ENCODE data around the gene GPR179. TPM values are rescaled to one million over a fixed set of nuclear protein-coding genes. Genes with fewer than 3 reads are reported as not detected.

Gene GPR179
- polyA plus RNA-seq, 1 donor from 2014 or later: not detected

GRCh38 chr17:38320482-38320881, 23.3 kb downstream of the GPR179 start:
- no peak overlapping the region for H3K27ac ChIP-seq (ENCODE audit: low read length)
- H3K36me3 ChIP-seq (ENCODE audit: insufficient read depth, low read length): no peaks in the 10 kb centered on the region

GRCh38 chr17:38317081-38317480, 26.7 kb downstream of the GPR179 start:
- Histone ChIP-seq H3K9me2 (ENCODE audit: insufficient read depth, low read length) (no peaks in the 10 kb centered on the region), H3K27me3 (ENCODE audit: insufficient read depth, low read depth, low read length) (no peaks in the 10 kb centered on the region), H3K4me2 (ENCODE audit: low read length) (no peak overlapping the region), H4K20me1 (ENCODE audit: insufficient read depth) (no peaks in the 10 kb centered on the region), H3K9me3 (ENCODE audit: low read length) (no peaks in the 10 kb centered on the region), H3K79me2 (replicated peaks; ENCODE audit: insufficient read depth, low read length) (no peaks in the 10 kb centered on the region), H2AFZ (ENCODE audit: low read depth, low read length) (no peak overlapping the region), H3K36me3 (ENCODE audit: insufficient read depth, low read length) (no peaks in the 10 kb centered on the region), H3K9ac (ENCODE audit: low read length) (no peak overlapping the region), H3K4me3 (ENCODE audit: low read length) (no peak overlapping the region), H3F3A (ENCODE audit: insufficient read depth, low read length, poor library complexity, severe bottlenecking) (no peaks in the 10 kb centered on the region), H3K27ac (ENCODE audit: low read length) (no peak overlapping the region)
- no peak for TF ChIP-seq RAD21 (conservative IDR thresholded peaks at IDR 0.05)
- TF ChIP-seq TAF1 (IDR thresholded peaks at IDR 0.05; ENCODE audit: low read depth): no peak
- no peak for TF ChIP-seq POLR2AphosphoS5 (IDR thresholded peaks at IDR 0.05)
- TF ChIP-seq EZH2 (IDR thresholded peaks at IDR 0.05; ENCODE audit: borderline replicate concordance, insufficient read depth, low read length, poor library complexity, severe bottlenecking): no peak
- no peak for TF ChIP-seq SMC3 (conservative IDR thresholded peaks at IDR 0.05; ENCODE audit: poor library complexity)
- no peak for TF ChIP-seq CTCF (IDR thresholded peaks at IDR 0.05; ENCODE audit: poor library complexity, severe bottlenecking)
- no peak for TF ChIP-seq REST (IDR thresholded peaks at IDR 0.05; ENCODE audit: borderline replicate concordance)
- TF ChIP-seq MXI1 (conservative IDR thresholded peaks at IDR 0.05; ENCODE audit: poor library complexity, severe bottlenecking): no peak

More at GRCh38 chr17:38320482-38320881, 23.3 kb downstream of the GPR179 start:
- no peaks in the 10 kb centered on the region for H3K27me3 ChIP-seq (ENCODE audit: insufficient read depth, low read depth, low read length)
- H4K20me1 ChIP-seq (ENCODE audit: insufficient read depth): no peaks in the 10 kb centered on the region
- H3K9me3 ChIP-seq (ENCODE audit: low read length): no peaks in the 10 kb centered on the region
- no peaks in the 10 kb centered on the region for H3K9me2 ChIP-seq (ENCODE audit: insufficient read depth, low read length)
- H3K9ac ChIP-seq (ENCODE audit: low read length): no peak overlapping the region
- H3K79me2 ChIP-seq (replicated peaks; ENCODE audit: insufficient read depth, low read length): no peaks in the 10 kb centered on the region
- no peak overlapping the region for H2AFZ ChIP-seq (ENCODE audit: low read depth, low read length)
- no peaks in the 10 kb centered on the region for H3F3A ChIP-seq (ENCODE audit: insufficient read depth, low read length, poor library complexity, severe bottlenecking)
- no peak overlapping the region for H3K4me3 ChIP-seq (ENCODE audit: low read length)
- no peak overlapping the region for H3K4me2 ChIP-seq (ENCODE audit: low read length)
- no peak for TF ChIP-seq RAD21 (conservative IDR thresholded peaks at IDR 0.05)
- TF ChIP-seq EP300 (conservative IDR thresholded peaks at IDR 0.05; ENCODE audit: poor library complexity, severe bottlenecking): no peak
- TF ChIP-seq REST (IDR thresholded peaks at IDR 0.05; ENCODE audit: borderline replicate concordance): no peak
- no peak for TF ChIP-seq EZH2 (IDR thresholded peaks at IDR 0.05; ENCODE audit: borderline replicate concordance, insufficient read depth, low read length, poor library complexity, severe bottlenecking)
- TF ChIP-seq CTCF (IDR thresholded peaks at IDR 0.05; ENCODE audit: poor library complexity, severe bottlenecking): no peak
